RWPE1 (cell line): ENCODE results near the gene USP22.

Experiments
- CTCF ChIA-PET: fragments of 350-600 bp; sonication (Branson Sonifier 250); formaldehyde crosslinking; extraction: SDS; loops from one replicate; lab custom pipeline; 2021; lab: Yijun Ruan, JAX
- POLR2A ChIA-PET: fragments of 400-600 bp; formaldehyde crosslinking; extraction: SDS; loops from one replicate; lab custom pipeline; 2020; ENCODE audit warnings: antibody characterized with exemption; ENCODE audit not compliant: low non-redundant PET; lab: Yijun Ruan, JAX
- DNase-seq: peaks from one replicate; pipeline ENCODE4 v3.0.0; 2012; ENCODE audit warnings: low spot score
- H3K27ac ChIP-seq: fragments of 450-650 bp; 2 replicates; pipeline ENCODE4 v1.5.1; 2017
- TF ChIP-seq, protein P1 (sequence below): fragments of 450-650 bp; conservative IDR thresholded peaks from 2 replicates; pipeline ENCODE4 v1.5.1; 2017; ENCODE audit warnings: low read depth, mild to moderate bottlenecking

The USP22 gene

GRCh38 chr17:20992987-20993862, 49.6 kb downstream of the USP22 start:
- POLR2A ChIA-PET = interaction anchor here (0.6 kb wide), 1 partner anchor 836 kb away, joined by 3 read pairs; no protein-coding TSS in a partner anchor
- CTCF ChIA-PET = interaction anchor here (0.6 to 1.3 kb wide), 10 partner anchors 11 to 820 kb away, joined by 3 to 11 read pairs (median 4); no protein-coding TSS in a partner anchor
- DNase-seq = peak; percentile 88
- TF ChIP-seq, protein P1, sequence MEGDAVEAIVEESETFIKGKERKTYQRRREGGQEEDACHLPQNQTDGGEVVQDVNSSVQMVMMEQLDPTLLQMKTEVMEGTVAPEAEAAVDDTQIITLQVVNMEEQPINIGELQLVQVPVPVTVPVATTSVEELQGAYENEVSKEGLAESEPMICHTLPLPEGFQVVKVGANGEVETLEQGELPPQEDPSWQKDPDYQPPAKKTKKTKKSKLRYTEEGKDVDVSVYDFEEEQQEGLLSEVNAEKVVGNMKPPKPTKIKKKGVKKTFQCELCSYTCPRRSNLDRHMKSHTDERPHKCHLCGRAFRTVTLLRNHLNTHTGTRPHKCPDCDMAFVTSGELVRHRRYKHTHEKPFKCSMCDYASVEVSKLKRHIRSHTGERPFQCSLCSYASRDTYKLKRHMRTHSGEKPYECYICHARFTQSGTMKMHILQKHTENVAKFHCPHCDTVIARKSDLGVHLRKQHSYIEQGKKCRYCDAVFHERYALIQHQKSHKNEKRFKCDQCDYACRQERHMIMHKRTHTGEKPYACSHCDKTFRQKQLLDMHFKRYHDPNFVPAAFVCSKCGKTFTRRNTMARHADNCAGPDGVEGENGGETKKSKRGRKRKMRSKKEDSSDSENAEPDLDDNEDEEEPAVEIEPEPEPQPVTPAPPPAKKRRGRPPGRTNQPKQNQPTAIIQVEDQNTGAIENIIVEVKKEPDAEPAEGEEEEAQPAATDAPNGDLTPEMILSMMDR = peak; percentile 91
- peak overlapping the region; percentile 56 for H3K27ac ChIP-seq

DNA sequence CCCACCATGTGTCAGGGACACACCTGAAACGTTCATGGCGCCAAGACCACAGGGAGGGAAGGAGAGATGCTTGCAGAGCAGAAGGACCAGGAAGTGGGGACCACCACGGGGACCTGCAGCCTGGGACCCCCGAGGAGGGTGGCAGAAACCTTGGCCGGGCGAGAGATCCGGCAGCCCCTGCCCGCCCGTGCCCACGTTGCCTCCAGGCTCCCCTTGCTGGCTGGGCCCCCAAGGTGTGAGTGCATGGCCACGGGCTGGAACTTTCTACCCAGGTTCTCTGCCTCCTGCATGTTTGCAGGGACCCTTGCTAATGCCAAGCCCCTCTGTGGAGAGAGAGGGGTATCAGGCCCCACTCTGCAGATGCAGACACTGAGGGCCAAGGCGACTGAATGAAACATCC, 50.4 kb downstream of the USP22 start:
- ChIA-PET CTCF (interaction anchor here (0.8 to 1.3 kb wide), 6 partner anchors 12 to 192 kb away, joined by 3 to 11 read pairs (median 6); no protein-coding TSS in a partner anchor), POLR2A (no interaction called here)
- DNase-seq = no peak
- peak overlapping the region; percentile 56 for H3K27ac ChIP-seq
- TF ChIP-seq, protein P1 = no peak

GRCh38 chr17:20991276-20992037, 51.4 kb downstream of the USP22 start:
- POLR2A ChIA-PET = no interaction called here
- DNase-seq = no peak
- H3K27ac ChIP-seq = no peak overlapping the region
- CTCF ChIA-PET = interaction anchor here (0.8 kb wide), 1 partner anchor 10 kb away, joined by 4 read pairs; no protein-coding TSS in a partner anchor
- TF ChIP-seq, protein P1 = no peak

- CTCF ChIA-PET = interaction anchor here (0.8 kb wide), 1 partner anchor 9 kb away, joined by 4 read pairs; no protein-coding TSS in a partner anchor
- no peak for DNase-seq
- H3K27ac ChIP-seq = no peak overlapping the region
- TF ChIP-seq, protein P1 = no peak
- POLR2A ChIA-PET = no interaction called here
Measured at GRCh38 chr17:20989991-20990855, 52.6 kb downstream of the USP22 start.

DNA sequence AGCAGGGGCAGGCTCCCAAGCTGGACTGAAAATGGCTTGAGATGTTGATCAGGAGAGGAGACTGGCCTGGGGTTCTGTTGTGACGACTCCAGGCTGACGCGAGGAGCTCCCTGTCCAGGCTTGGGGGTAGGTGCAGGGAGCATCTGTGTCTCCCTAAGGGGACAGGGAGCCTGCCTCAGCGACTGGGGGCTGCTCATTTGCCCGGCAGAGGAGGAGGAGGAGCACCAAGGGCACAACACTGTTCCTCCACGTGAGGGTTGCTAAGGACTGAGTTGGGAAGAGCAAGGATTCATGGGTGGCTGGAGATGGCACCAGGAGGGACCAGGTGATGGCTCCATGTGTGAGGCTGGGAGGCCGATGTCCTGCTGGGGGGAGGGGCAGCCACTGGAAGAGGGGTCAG, 53.3 kb downstream of the USP22 start:
- TF ChIP-seq, protein P1 = no peak
- no peak for DNase-seq
- POLR2A ChIA-PET = no interaction called here
- no peak overlapping the region for H3K27ac ChIP-seq
- CTCF ChIA-PET = no interaction called here

GRCh38 chr17:20988896-20989295, 53.9 kb downstream of the USP22 start:
- TF ChIP-seq, protein P1 = no peak

More at GRCh38 chr17:20988896-20989295, 53.9 kb downstream of the USP22 start:
- ChIA-PET CTCF (no interaction called here), POLR2A (no interaction called here)
- no peak overlapping the region for H3K27ac ChIP-seq
- no peak for DNase-seq
